ENCODE results near the gene SYPL1.

The SYPL1 gene

GRCh38 chr7:106049139-106049752, 62.9 kb downstream of the SYPL1 start:
- DNase-seq = no peak

GRCh38 chr7:106048706-106049020, 63.4 kb downstream of the SYPL1 start:
- no peak for DNase-seq

GRCh38 chr7:106047818-106048705, 64.0 kb downstream of the SYPL1 start:
- no peak for DNase-seq

GRCh38 chr7:106047184-106047583, 64.9 kb downstream of the SYPL1 start:
- DNase-seq = no peak

- no peak for DNase-seq
Observed at GRCh38 chr7:106045586-106045985, 66.5 kb downstream of the SYPL1 start.

- DNase-seq = no peak
Observed at GRCh38 chr7:106045139-106045538, 67.0 kb downstream of the SYPL1 start.

GRCh38 chr7:106042196-106042611, 69.9 kb downstream of the SYPL1 start:
- no peak for DNase-seq

GRCh38 chr7:106041140-106041717, 70.9 kb downstream of the SYPL1 start:
- DNase-seq = no peak

Data from cortex of kidney (tissue), 1 donor.